ENCODE measurements around the gene ASXL3. TPM values are rescaled to one million over a fixed set of nuclear protein-coding genes. Genes with fewer than 3 reads are reported as not detected.

The ASXL3 gene
- polyA plus RNA-seq, 1 donor from 2014 or later = 15.2 TPM

- Histone ChIP-seq H3K4me3 (ENCODE audit: low read length) (no peak overlapping the region), H2AFZ (ENCODE audit: low read depth, low read length) (no peak overlapping the region), H4K20me1 (ENCODE audit: insufficient read depth) (no peaks in the 10 kb centered on the region), H3K9me3 (ENCODE audit: low read length) (no peaks in the 10 kb centered on the region), H3K79me2 (replicated peaks; ENCODE audit: insufficient read depth, low read length) (peaks cover 27% of the 10 kb centered on the region), H3K27ac (ENCODE audit: low read length) (no peak overlapping the region), H3K27me3 (ENCODE audit: insufficient read depth, low read depth, low read length) (no peaks in the 10 kb centered on the region), H3K9me2 (ENCODE audit: insufficient read depth, low read length) (no peaks in the 10 kb centered on the region), H3K36me3 (ENCODE audit: insufficient read depth, low read length) (no peaks in the 10 kb centered on the region), H3F3A (ENCODE audit: insufficient read depth, low read length, poor library complexity, severe bottlenecking) (no peaks in the 10 kb centered on the region), H3K4me2 (ENCODE audit: low read length) (no peak overlapping the region), H3K9ac (ENCODE audit: low read length) (no peak overlapping the region)
- TF ChIP-seq CTCF (IDR thresholded peaks at IDR 0.05; ENCODE audit: poor library complexity, severe bottlenecking) = no peak
- TF ChIP-seq TAF1 (IDR thresholded peaks at IDR 0.05; ENCODE audit: low read depth) = no peak
- no peak for TF ChIP-seq SMC3 (conservative IDR thresholded peaks at IDR 0.05; ENCODE audit: poor library complexity)
- TF ChIP-seq RAD21 (conservative IDR thresholded peaks at IDR 0.05) = no peak
- no peak for TF ChIP-seq EP300 (conservative IDR thresholded peaks at IDR 0.05; ENCODE audit: poor library complexity, severe bottlenecking)
- TF ChIP-seq MXI1 (conservative IDR thresholded peaks at IDR 0.05; ENCODE audit: poor library complexity, severe bottlenecking) = no peak
- no peak for TF ChIP-seq REST (IDR thresholded peaks at IDR 0.05; ENCODE audit: borderline replicate concordance)
- TF ChIP-seq EZH2 (IDR thresholded peaks at IDR 0.05; ENCODE audit: borderline replicate concordance, insufficient read depth, low read length, poor library complexity, severe bottlenecking) = no peak
- TF ChIP-seq POLR2AphosphoS5 (IDR thresholded peaks at IDR 0.05) = no peak
These were observed 38.5 kb downstream of the ASXL3 start for GRCh38 chr18:33616556-33616955.

GRCh38 chr18:33627114-33627513 lies 49.1 kb downstream of the ASXL3 start:
- Histone ChIP-seq H3K4me3 (ENCODE audit: low read length) (no peak overlapping the region), H3K27me3 (ENCODE audit: insufficient read depth, low read depth, low read length) (no peaks in the 10 kb centered on the region), H3K79me2 (replicated peaks; ENCODE audit: insufficient read depth, low read length) (peaks cover 18% of the 10 kb centered on the region), H3K9ac (ENCODE audit: low read length) (no peak overlapping the region), H3K9me3 (ENCODE audit: low read length) (no peaks in the 10 kb centered on the region), H3K27ac (ENCODE audit: low read length) (no peak overlapping the region), H3F3A (ENCODE audit: insufficient read depth, low read length, poor library complexity, severe bottlenecking) (no peaks in the 10 kb centered on the region), H3K9me2 (ENCODE audit: insufficient read depth, low read length) (no peaks in the 10 kb centered on the region), H4K20me1 (ENCODE audit: insufficient read depth) (no peaks in the 10 kb centered on the region), H2AFZ (ENCODE audit: low read depth, low read length) (no peak overlapping the region), H3K36me3 (ENCODE audit: insufficient read depth, low read length) (no peaks in the 10 kb centered on the region), H3K4me2 (ENCODE audit: low read length) (no peak overlapping the region)
- no peak for TF ChIP-seq EP300 (conservative IDR thresholded peaks at IDR 0.05; ENCODE audit: poor library complexity, severe bottlenecking)
- no peak for TF ChIP-seq POLR2AphosphoS5 (IDR thresholded peaks at IDR 0.05)
- no peak for TF ChIP-seq CTCF (IDR thresholded peaks at IDR 0.05; ENCODE audit: poor library complexity, severe bottlenecking)
- no peak for TF ChIP-seq TAF1 (IDR thresholded peaks at IDR 0.05; ENCODE audit: low read depth)
- TF ChIP-seq RAD21 (conservative IDR thresholded peaks at IDR 0.05) = no peak
- no peak for TF ChIP-seq REST (IDR thresholded peaks at IDR 0.05; ENCODE audit: borderline replicate concordance)
- no peak for TF ChIP-seq SMC3 (conservative IDR thresholded peaks at IDR 0.05; ENCODE audit: poor library complexity)
- no peak for TF ChIP-seq EZH2 (IDR thresholded peaks at IDR 0.05; ENCODE audit: borderline replicate concordance, insufficient read depth, low read length, poor library complexity, severe bottlenecking)
- no peak for TF ChIP-seq MXI1 (conservative IDR thresholded peaks at IDR 0.05; ENCODE audit: poor library complexity, severe bottlenecking)

Measured in neural cell (in vitro differentiated cells).